Tibial nerve (tissue), 4 donors: ENCODE results near the gene PCDH9. TPM values are rescaled to one million over a fixed set of nuclear protein-coding genes. Genes with fewer than 3 reads are reported as not detected.

Experiments used
- DNase-seq, 2 donors: peaks; one replicate each; pipeline ENCODE4 v3.0.0-alpha.2; 2019; ENCODE audit warnings: low spot score in 2 of 2
- H3K27ac ChIP-seq, 4 donors: fragments of 200-600 bp; sonication (generic) in 3 of 4; one replicate each; pipeline ENCODE4 v1.5.1; 2017 to 2019; ENCODE audit warnings: mild to moderate bottlenecking in 1 of 4
- H3K27me3 ChIP-seq, 2 donors: fragments of 200-600 bp; sonication (generic) in 1 of 2; one replicate each; pipeline versions ENCODE4 v1.5.1 to v1.6.0; 2017 to 2019
- H3K36me3 ChIP-seq, 3 donors: fragments of 200-600 bp; sonication (generic); one replicate each; pipeline ENCODE4 v1.5.1; 2018 to 2019
- H3K4me1 ChIP-seq, 4 donors: fragments of 200-600 bp; sonication (generic) in 3 of 4; one replicate each; pipeline ENCODE4 v1.5.1; 2017 to 2019
- H3K4me3 ChIP-seq, 4 donors: fragments of 200-600 bp; sonication (generic) in 3 of 4; one replicate each; pipeline ENCODE4 v1.5.1; 2017 to 2019; ENCODE audit warnings: mild to moderate bottlenecking in 1 of 4, moderate library complexity in 1 of 4
- H3K9me3 ChIP-seq, 4 donors: fragments of 200-600 bp; sonication (generic) in 3 of 4; one replicate each; pipeline ENCODE4 v1.5.1; 2017 to 2019
- EP300 ChIP-seq, 2 donors: sonication (generic); formaldehyde crosslinking; IDR thresholded peaks; one replicate each; pipeline ENCODE4 v1.6.1; 2017; ENCODE audit warnings: antibody characterized with exemption in 2 of 2, mild to moderate bottlenecking in 1 of 2
- POLR2A ChIP-seq, 2 donors: fragments of 450-650 bp; IDR thresholded peaks; one replicate each; pipeline ENCODE4 v1.6.1; 2017; ENCODE audit warnings: antibody characterized with exemption in 2 of 2, mild to moderate bottlenecking in 2 of 2, moderate library complexity in 2 of 2
- WGBS, 2 donors: methylation state at CpG; one replicate each; pipeline ENCODE4 v1.1.5; 2018; 5-methylcytosine and 5-hydroxymethylcytosine counted together
- total RNA-seq, 4 donors: library from RNA; depleted of rRNA; stranded (reverse); fragments of >200 nt; gene quantifications; one replicate each; pipeline ENCODE4 v1.1.0, GENCODE V29; 2016
- TF ChIP-seq, protein P1 (sequence below), 5 experiments: fragments of 200-600 bp in 3 of 5; fragments of 450-650 bp in 2 of 5; sonication (generic) in 3 of 5; IDR thresholded peaks; one replicate each; pipeline ENCODE4 v1.5.1; 2016 to 2019; ENCODE audit warnings: antibody characterized with exemption in 5 of 5, mild to moderate bottlenecking in 3 of 5, moderate library complexity in 2 of 5

Gene PCDH9
- total RNA-seq, 4 donors from 2014 or later = 11.8 to 28.6 (median 14.4) TPM

DNA sequence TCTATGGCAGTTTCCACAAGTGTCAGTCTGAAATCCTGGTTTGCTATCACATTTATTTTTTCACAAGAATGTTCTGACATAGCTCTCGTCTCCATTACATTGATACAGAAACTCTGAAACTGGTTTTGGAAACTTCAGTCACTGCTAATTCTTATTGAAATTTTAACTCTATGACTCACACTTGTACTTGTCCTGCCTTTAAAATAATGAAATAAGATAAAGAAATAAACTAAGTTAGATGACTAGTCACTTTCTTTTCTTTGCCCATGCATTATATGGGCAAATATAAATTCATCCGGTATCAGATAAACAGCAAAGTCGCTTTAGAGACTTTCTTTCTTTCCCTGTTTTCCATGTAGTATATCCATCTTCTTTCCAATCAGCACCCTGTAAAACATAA lies 257.5 kb downstream of the PCDH9 start:
- TF ChIP-seq EP300 (IDR thresholded peaks at IDR 0.05) (no peak), POLR2A (IDR thresholded peaks at IDR 0.05) (no peak)
- TF ChIP-seq, protein P1, sequence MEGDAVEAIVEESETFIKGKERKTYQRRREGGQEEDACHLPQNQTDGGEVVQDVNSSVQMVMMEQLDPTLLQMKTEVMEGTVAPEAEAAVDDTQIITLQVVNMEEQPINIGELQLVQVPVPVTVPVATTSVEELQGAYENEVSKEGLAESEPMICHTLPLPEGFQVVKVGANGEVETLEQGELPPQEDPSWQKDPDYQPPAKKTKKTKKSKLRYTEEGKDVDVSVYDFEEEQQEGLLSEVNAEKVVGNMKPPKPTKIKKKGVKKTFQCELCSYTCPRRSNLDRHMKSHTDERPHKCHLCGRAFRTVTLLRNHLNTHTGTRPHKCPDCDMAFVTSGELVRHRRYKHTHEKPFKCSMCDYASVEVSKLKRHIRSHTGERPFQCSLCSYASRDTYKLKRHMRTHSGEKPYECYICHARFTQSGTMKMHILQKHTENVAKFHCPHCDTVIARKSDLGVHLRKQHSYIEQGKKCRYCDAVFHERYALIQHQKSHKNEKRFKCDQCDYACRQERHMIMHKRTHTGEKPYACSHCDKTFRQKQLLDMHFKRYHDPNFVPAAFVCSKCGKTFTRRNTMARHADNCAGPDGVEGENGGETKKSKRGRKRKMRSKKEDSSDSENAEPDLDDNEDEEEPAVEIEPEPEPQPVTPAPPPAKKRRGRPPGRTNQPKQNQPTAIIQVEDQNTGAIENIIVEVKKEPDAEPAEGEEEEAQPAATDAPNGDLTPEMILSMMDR (IDR thresholded peaks at IDR 0.05) = no peak
- Histone ChIP-seq H3K27ac (no peak overlapping the region), H3K36me3 (peaks cover 0 to 2% (median 0%) of the 10 kb centered on the region in 3 donors), H3K4me1 (no peaks in the 10 kb centered on the region), H3K27me3 (no peaks in the 10 kb centered on the region), H3K4me3 (no peak overlapping the region), H3K9me3 (no peaks in the 10 kb centered on the region)
- 83 to 90% methylated on average over 3 of the region's 3 CpGs for WGBS, 2 donors
- no peak for DNase-seq

GRCh38 chr13:66971004-66971403 lies 259.1 kb downstream of the PCDH9 start:
- Histone ChIP-seq H3K4me3 (no peak overlapping the region), H3K27ac (no peak overlapping the region), H3K4me1 (no peaks in the 10 kb centered on the region), H3K36me3 (peaks cover 0 to 2% (median 0%) of the 10 kb centered on the region in 3 donors), H3K9me3 (no peaks in the 10 kb centered on the region), H3K27me3 (no peaks in the 10 kb centered on the region)
- no peak for DNase-seq
- no peak for TF ChIP-seq EP300 (IDR thresholded peaks at IDR 0.05)
- TF ChIP-seq, protein P1 (IDR thresholded peaks at IDR 0.05) = no peak
- TF ChIP-seq POLR2A (IDR thresholded peaks at IDR 0.05) = no peak
- WGBS, 2 donors = 74 to 80% methylated on average over 2 of the region's 2 CpGs

GRCh38 chr13:66969291-66969690 lies 260.8 kb downstream of the PCDH9 start:
- Histone ChIP-seq H3K27ac (no peak overlapping the region), H3K4me3 (no peak overlapping the region), H3K27me3 (no peaks in the 10 kb centered on the region), H3K36me3 (no peaks in the 10 kb centered on the region), H3K4me1 (no peaks in the 10 kb centered on the region), H3K9me3 (no peaks in the 10 kb centered on the region)
- TF ChIP-seq POLR2A (IDR thresholded peaks at IDR 0.05) = no peak
- TF ChIP-seq, protein P1 (IDR thresholded peaks at IDR 0.05) = no peak
- no peak for TF ChIP-seq EP300 (IDR thresholded peaks at IDR 0.05)
- no peak for DNase-seq
- WGBS, 2 donors = 42 to 44% methylated on average over 1 of the region's 1 CpG

DNA sequence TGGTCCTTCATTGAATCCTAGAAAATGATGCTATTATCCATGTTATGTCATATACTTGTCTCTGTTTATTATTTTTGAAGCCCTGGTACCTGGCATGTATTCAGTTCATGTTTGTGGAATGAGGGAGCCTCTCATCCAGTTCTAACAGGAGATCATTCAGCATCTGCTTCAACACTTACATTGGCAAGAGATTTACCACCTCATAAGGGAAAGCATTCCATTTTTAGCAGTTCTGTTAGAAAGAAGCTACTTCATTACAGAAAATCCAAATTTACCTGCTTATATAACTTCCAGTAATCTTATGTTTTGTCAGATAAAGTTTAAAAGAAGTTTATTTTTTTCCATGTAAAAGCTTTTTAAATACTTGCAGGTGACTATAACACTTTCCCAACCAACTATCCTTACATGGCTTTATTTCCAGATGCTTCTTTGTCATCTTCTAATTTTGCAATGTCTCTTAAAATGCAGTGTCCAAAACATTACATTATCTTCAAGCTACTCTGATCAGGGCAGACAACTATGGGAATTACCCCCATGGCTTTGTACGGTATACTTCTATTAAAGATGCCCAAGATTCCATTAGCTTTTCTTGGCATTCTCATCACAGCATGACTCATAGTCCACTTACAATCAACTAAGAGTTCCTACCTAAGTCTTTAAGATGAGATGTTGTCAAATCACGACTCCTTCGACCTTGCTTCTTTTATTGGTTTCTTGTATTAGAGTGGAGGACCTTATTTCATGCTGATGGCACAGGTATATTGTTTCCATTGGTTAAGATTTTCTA lies 262.1 kb downstream of the PCDH9 start:
- 91 to 96% methylated on average over 3 of the region's 3 CpGs for WGBS, 2 donors
- no peak overlapping the region for H3K27ac ChIP-seq
- DNase-seq = no peak
- H3K4me1 ChIP-seq = no peaks in the 10 kb centered on the region
- H3K36me3 ChIP-seq = no peaks in the 10 kb centered on the region
- H3K4me3 ChIP-seq = no peak overlapping the region
- H3K9me3 ChIP-seq = no peaks in the 10 kb centered on the region
- no peaks in the 10 kb centered on the region for H3K27me3 ChIP-seq
- no peak for TF ChIP-seq EP300 (IDR thresholded peaks at IDR 0.05)
- TF ChIP-seq, protein P1 (IDR thresholded peaks at IDR 0.05) = no peak
- TF ChIP-seq POLR2A (IDR thresholded peaks at IDR 0.05) = no peak

DNA sequence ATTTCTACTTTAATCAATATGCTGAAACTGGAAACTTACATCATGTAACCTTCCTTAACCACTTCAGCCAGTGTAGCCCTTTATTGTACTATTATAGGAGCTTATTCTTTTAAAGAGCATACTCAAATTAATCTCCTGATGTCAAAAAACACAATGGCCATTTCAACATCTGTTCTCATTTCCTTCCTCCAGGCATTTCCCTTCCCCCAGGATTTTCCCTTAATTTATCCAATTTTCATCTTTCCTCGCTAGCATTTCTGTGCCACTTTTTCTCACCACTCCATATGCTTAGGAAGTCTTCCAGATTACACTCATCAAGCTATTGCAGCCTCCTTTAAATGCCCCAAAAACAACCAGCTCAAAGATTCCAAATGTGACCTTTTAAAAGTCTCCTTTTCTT lies 265.0 kb downstream of the PCDH9 start:
- H3K9me3 ChIP-seq = no peaks in the 10 kb centered on the region
- no peak for DNase-seq
- H3K36me3 ChIP-seq = no peaks in the 10 kb centered on the region
- no peaks in the 10 kb centered on the region for H3K27me3 ChIP-seq
- H3K27ac ChIP-seq = no peak overlapping the region
- WGBS, 2 donors = 77 to 89% methylated on average over 1 of the region's 1 CpG
- H3K4me3 ChIP-seq = no peak overlapping the region
- no peaks in the 10 kb centered on the region for H3K4me1 ChIP-seq
- TF ChIP-seq, protein P1 (IDR thresholded peaks at IDR 0.05) = no peak
- TF ChIP-seq POLR2A (IDR thresholded peaks at IDR 0.05) (no peak), EP300 (IDR thresholded peaks at IDR 0.05) (no peak)
